ENCODE results near the gene GPC5.

The GPC5 gene

DNA sequence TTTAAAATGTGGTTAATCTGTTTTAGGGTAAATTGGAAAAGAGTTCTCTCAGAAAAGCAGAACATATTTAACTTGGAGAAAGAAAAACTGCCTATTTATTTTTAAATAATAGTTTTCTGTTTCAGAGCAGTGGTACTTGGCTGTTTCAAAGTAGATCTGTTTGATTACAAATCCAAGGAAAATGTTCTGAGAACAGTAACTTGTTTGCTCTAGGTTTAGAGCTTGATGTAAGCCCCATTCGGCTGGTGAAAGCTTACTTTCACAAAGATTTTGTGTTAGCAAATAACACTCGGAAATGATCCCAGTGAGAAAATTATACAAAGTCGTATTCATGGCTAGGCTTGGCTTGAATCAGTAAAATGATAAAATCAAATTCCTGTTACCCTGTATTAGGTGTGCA is 1432.4 kb downstream of the GPC5 start:
- TF ChIP-seq NFIC (IDR thresholded peaks at IDR 0.05) (no peak), EGR1 (IDR thresholded peaks at IDR 0.05) (no peak), CEBPB (IDR thresholded peaks at IDR 0.05) (no peak), EP300 (IDR thresholded peaks at IDR 0.05; ENCODE audit: borderline replicate concordance) (no peak), CREB1 (IDR thresholded peaks at IDR 0.05; ENCODE audit: low read depth) (no peak), ZBTB7A (IDR thresholded peaks at IDR 0.05; ENCODE audit: low read depth) (no peak), TAF1 (IDR thresholded peaks at IDR 0.05; ENCODE audit: low read depth) (no peak), YY1 (IDR thresholded peaks at IDR 0.05; ENCODE audit: low read depth) (no peak), MAX (IDR thresholded peaks at IDR 0.05) (no peak), TCF12 (IDR thresholded peaks at IDR 0.05; ENCODE audit: low read depth) (no peak), RAD21 (IDR thresholded peaks at IDR 0.05; ENCODE audit: low read depth) (no peak)
- TF ChIP-seq, protein P1, sequence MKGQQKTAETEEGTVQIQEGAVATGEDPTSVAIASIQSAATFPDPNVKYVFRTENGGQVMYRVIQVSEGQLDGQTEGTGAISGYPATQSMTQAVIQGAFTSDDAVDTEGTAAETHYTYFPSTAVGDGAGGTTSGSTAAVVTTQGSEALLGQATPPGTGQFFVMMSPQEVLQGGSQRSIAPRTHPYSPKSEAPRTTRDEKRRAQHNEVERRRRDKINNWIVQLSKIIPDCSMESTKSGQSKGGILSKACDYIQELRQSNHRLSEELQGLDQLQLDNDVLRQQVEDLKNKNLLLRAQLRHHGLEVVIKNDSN (IDR thresholded peaks at IDR 0.05) = no peak
- TF ChIP-seq, protein P2, sequence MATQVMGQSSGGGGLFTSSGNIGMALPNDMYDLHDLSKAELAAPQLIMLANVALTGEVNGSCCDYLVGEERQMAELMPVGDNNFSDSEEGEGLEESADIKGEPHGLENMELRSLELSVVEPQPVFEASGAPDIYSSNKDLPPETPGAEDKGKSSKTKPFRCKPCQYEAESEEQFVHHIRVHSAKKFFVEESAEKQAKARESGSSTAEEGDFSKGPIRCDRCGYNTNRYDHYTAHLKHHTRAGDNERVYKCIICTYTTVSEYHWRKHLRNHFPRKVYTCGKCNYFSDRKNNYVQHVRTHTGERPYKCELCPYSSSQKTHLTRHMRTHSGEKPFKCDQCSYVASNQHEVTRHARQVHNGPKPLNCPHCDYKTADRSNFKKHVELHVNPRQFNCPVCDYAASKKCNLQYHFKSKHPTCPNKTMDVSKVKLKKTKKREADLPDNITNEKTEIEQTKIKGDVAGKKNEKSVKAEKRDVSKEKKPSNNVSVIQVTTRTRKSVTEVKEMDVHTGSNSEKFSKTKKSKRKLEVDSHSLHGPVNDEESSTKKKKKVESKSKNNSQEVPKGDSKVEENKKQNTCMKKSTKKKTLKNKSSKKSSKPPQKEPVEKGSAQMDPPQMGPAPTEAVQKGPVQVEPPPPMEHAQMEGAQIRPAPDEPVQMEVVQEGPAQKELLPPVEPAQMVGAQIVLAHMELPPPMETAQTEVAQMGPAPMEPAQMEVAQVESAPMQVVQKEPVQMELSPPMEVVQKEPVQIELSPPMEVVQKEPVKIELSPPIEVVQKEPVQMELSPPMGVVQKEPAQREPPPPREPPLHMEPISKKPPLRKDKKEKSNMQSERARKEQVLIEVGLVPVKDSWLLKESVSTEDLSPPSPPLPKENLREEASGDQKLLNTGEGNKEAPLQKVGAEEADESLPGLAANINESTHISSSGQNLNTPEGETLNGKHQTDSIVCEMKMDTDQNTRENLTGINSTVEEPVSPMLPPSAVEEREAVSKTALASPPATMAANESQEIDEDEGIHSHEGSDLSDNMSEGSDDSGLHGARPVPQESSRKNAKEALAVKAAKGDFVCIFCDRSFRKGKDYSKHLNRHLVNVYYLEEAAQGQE (IDR thresholded peaks at IDR 0.05; ENCODE audit: low read depth) = no peak

- no peak for TF ChIP-seq YY1 (IDR thresholded peaks at IDR 0.05; ENCODE audit: low read depth)
Observed at GRCh38 chr13:92833071-92833470, 1434.7 kb downstream of the GPC5 start.

DNA sequence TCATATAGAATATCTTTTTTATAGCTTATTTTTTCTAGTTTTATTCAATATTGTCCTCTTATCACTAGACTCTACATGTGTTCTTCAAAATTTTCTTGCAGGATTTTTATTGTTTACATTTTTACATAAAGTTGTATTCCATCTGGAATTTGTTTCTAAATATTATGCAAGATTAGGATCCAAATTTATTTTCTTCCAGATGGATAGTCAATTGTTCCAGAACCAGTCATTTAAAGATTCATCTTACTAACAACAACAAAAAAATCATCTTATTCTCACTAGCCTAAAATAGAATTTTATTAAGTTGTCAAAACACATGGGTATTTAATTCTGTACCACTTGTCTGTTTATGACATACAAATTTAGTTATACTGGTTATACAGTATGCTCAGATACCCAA is 1437.8 kb downstream of the GPC5 start:
- TF ChIP-seq TEAD4 (IDR thresholded peaks at IDR 0.05) (no peak), CEBPB (IDR thresholded peaks at IDR 0.05) (no peak), NFIC (IDR thresholded peaks at IDR 0.05) (no peak), MAX (IDR thresholded peaks at IDR 0.05) (no peak), EGR1 (IDR thresholded peaks at IDR 0.05) (no peak), RAD21 (IDR thresholded peaks at IDR 0.05; ENCODE audit: low read depth) (no peak), EP300 (IDR thresholded peaks at IDR 0.05; ENCODE audit: borderline replicate concordance) (no peak), ZBTB7A (IDR thresholded peaks at IDR 0.05; ENCODE audit: low read depth) (no peak), TAF1 (IDR thresholded peaks at IDR 0.05; ENCODE audit: low read depth) (no peak), FOXM1 (IDR thresholded peaks at IDR 0.05; ENCODE audit: borderline replicate concordance, low read depth) (no peak), TCF12 (IDR thresholded peaks at IDR 0.05; ENCODE audit: low read depth) (no peak), YY1 (IDR thresholded peaks at IDR 0.05; ENCODE audit: low read depth) (no peak)
- TF ChIP-seq, protein P1 (IDR thresholded peaks at IDR 0.05) = no peak
- TF ChIP-seq, protein P2 (IDR thresholded peaks at IDR 0.05; ENCODE audit: low read depth) = no peak

DNA sequence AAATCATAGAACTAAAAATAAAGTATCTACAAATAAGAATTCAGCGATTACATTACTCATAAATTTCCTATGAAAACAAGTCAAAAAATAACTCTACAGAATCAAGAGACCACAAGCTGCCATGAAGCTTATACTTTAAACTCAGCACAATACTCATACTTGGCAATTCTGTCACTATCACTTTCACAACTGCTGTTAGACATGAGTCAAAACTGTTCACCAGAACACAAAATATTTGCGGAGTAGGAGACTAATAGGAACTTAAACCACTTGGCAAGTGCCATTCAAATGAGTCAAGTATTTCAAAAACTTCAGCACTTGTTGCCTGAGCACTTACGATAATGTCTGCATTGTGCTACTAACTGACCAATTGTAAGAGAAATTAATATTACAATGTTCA is 1440.4 kb downstream of the GPC5 start:
- TF ChIP-seq, protein P2 (IDR thresholded peaks at IDR 0.05; ENCODE audit: low read depth) = no peak
- TF ChIP-seq ZBTB7A (IDR thresholded peaks at IDR 0.05; ENCODE audit: low read depth) (no peak), EP300 (IDR thresholded peaks at IDR 0.05; ENCODE audit: borderline replicate concordance) (no peak), NFIC (IDR thresholded peaks at IDR 0.05) (no peak), MAX (IDR thresholded peaks at IDR 0.05) (no peak), RAD21 (IDR thresholded peaks at IDR 0.05; ENCODE audit: low read depth) (no peak), YY1 (IDR thresholded peaks at IDR 0.05; ENCODE audit: low read depth) (no peak), EGR1 (IDR thresholded peaks at IDR 0.05) (no peak), TCF12 (IDR thresholded peaks at IDR 0.05; ENCODE audit: low read depth) (no peak), CREB1 (IDR thresholded peaks at IDR 0.05; ENCODE audit: low read depth) (no peak), FOXM1 (IDR thresholded peaks at IDR 0.05; ENCODE audit: borderline replicate concordance, low read depth) (no peak), TAF1 (IDR thresholded peaks at IDR 0.05; ENCODE audit: low read depth) (no peak), CEBPB (IDR thresholded peaks at IDR 0.05) (no peak), TEAD4 (IDR thresholded peaks at IDR 0.05) (no peak; the same call in 1 of the 2 replicates)
- TF ChIP-seq, protein P1 (IDR thresholded peaks at IDR 0.05) = no peak
